GM19455 (cell line): ENCODE measurements around the gene PITX2.

ENCODE experiments used
- ATAC-seq: cut with Tn5 transposase; IDR thresholded peaks from one replicate; pipeline ENCODE4 v1.9.1; 2021; ENCODE audit not compliant: unreplicated experiment

Gene PITX2

GRCh38 chr4:110624904-110625494, 2.1 kb upstream of the PITX2 start:
- no peak for ATAC-seq

- ATAC-seq, result no peak
These were observed 1.5 kb upstream of the PITX2 start for GRCh38 chr4:110624398-110624780.

- no peak for ATAC-seq
These were observed 981 bp upstream of the PITX2 start for GRCh38 chr4:110623718-110624397.

GRCh38 chr4:110621839-110622751, 782 bp downstream of the PITX2 start:
- ATAC-seq, result no peak

- no peak for ATAC-seq
These were observed 1.5 kb downstream of the PITX2 start for GRCh38 chr4:110621328-110621812.

- ATAC-seq, result no peak
These were observed 2.1 kb downstream of the PITX2 start for GRCh38 chr4:110620691-110621327.

- ATAC-seq, result no peak
These were observed 2.6 kb downstream of the PITX2 start for GRCh38 chr4:110620322-110620690.

GRCh38 chr4:110619463-110620247, 3.2 kb downstream of the PITX2 start:
- ATAC-seq, result no peak

GRCh38 chr4:110618581-110619462, 4.1 kb downstream of the PITX2 start:
- no peak for ATAC-seq

GRCh38 chr4:110617646-110618580, 5.0 kb downstream of the PITX2 start:
- no peak for ATAC-seq

- no peak for ATAC-seq
These were observed 5.7 kb downstream of the PITX2 start for GRCh38 chr4:110617075-110617640.

- no peak for ATAC-seq
These were observed 6.4 kb downstream of the PITX2 start for GRCh38 chr4:110616238-110617074.

GRCh38 chr4:110615353-110616237, 7.3 kb downstream of the PITX2 start:
- no peak for ATAC-seq

- ATAC-seq, result no peak
These were observed 7.9 kb downstream of the PITX2 start for GRCh38 chr4:110614976-110615352.

GRCh38 chr4:110614173-110614963, 8.5 kb downstream of the PITX2 start:
- no peak for ATAC-seq
